D721Med (cell line): ENCODE measurements around the gene SLC1A2.
A peak's percentile ranks its signal among the peaks of the same experiment; 100 is the strongest.

Source experiments
- DNase-seq: peaks from one replicate; pipeline ENCODE4 v3.0.0; 2011; ENCODE audit warnings: low spot score; ENCODE audit not compliant: insufficient read length
- FAIRE-seq: peaks from 2 replicates; lab custom pipeline; 2011; peaks lifted over from hg19 to GRCh38; lab: Jason Lieb, UNC
- CTCF ChIP-seq: IDR thresholded peaks from 2 replicates; pipeline ENCODE4 v1.5.1; 2012; ENCODE audit warnings: mild to moderate bottlenecking, control low read depth; ENCODE audit not compliant: insufficient read depth; ENCODE audit errors: missing control alignments

SLC1A2 gene

GRCh38 chr11:35398881-35399280, 20.5 kb downstream of the SLC1A2 start:
- FAIRE-seq (peak; percentile 55), DNase-seq (no peak)
- TF ChIP-seq CTCF: no peak

- FAIRE-seq (no peak), DNase-seq (no peak)
- TF ChIP-seq CTCF: no peak
Measured at GRCh38 chr11:35394941-35395340, 24.4 kb downstream of the SLC1A2 start.

GRCh38 chr11:35393098-35393497, 26.3 kb downstream of the SLC1A2 start:
- FAIRE-seq (no peak), DNase-seq (no peak)
- no peak for TF ChIP-seq CTCF

- no peak for FAIRE-seq
- peak; percentile 93 for TF ChIP-seq CTCF
- DNase-seq: no peak
Measured at GRCh38 chr11:35391922-35392688, 27.3 kb downstream of the SLC1A2 start.

- FAIRE-seq: no peak
- DNase-seq: no peak
- TF ChIP-seq CTCF: no peak
Measured at GRCh38 chr11:35390737-35391682, 28.3 kb downstream of the SLC1A2 start.

- DNase-seq (no peak), FAIRE-seq (no peak)
- no peak for TF ChIP-seq CTCF
Measured at GRCh38 chr11:35389897-35390465, 29.4 kb downstream of the SLC1A2 start.
